HepG2 (cell line): Measurements from ENCODE around the gene POU2F1. TPM values are rescaled to one million over a fixed set of nuclear protein-coding genes. Genes with fewer than 3 reads are reported as not detected.
A peak's percentile ranks its signal among the peaks of the same experiment; 100 is the strongest.

ENCODE experiments used
- IRX3 ChIP-seq: sonication (generic); formaldehyde crosslinking; IDR thresholded peaks from 2 replicates; pipeline ENCODE4 v1.8.1; 2023; ENCODE audit warnings: mild to moderate bottlenecking, low read depth, missing genetic modification reagents, borderline replicate concordance
- SETDB1 ChIP-seq: sonication (generic); formaldehyde crosslinking; IDR thresholded peaks from 2 replicates; pipeline ENCODE4 v1.5.1; 2020; ENCODE audit warnings: missing genetic modification reagents, mild to moderate bottlenecking, borderline replicate concordance
- SOX13 ChIP-seq, 3 experiments: fragments of 450-650 bp in 1 of 3; sonication (generic) in 1 of 3; formaldehyde crosslinking in 1 of 3; IDR thresholded peaks in 2 of 3; conservative IDR thresholded peaks in 1 of 3; 2 replicates each; pipeline versions ENCODE4 v1.5.0 to v1.6.1; 2016 to 2020; ENCODE audit warnings: antibody characterized with exemption in 1 of 3, mild to moderate bottlenecking in 1 of 3, missing compliant biosample characterization in 1 of 3, missing genetic modification reagents in 1 of 3, moderate library complexity in 1 of 3
- ZBTB1 ChIP-seq: sonication (generic); formaldehyde crosslinking; IDR thresholded peaks from 2 replicates; pipeline ENCODE4 v1.4.0; 2020; ENCODE audit warnings: missing genetic modification reagents, borderline replicate concordance
- ZNF589 ChIP-seq: sonication (generic); formaldehyde crosslinking; conservative IDR thresholded peaks from 2 replicates; pipeline ENCODE4 v1.8.0; 2022; ENCODE audit warnings: mild to moderate bottlenecking, moderate library complexity, missing genetic modification reagents
- polyA plus RNA-seq, 8 experiments: library from polyadenylated mRNA; depleted of rRNA in 3 of 8; stranded (reverse) in 7 of 8; unstranded in 1 of 8; fragments of >200 nt; fragmentation: Illumina TruSeq in 4 of 8; extraction: Trizol in 4 of 8; gene quantifications; 2 replicates each; pipeline versions ENCODE4 v1.2.1 to v1.2.3, GENCODE V29; 2011 to 2016; ENCODE audit warnings: low read depth in 4 of 8, missing spikeins in 1 of 8, mixed read lengths in 1 of 8; ENCODE audit not compliant: insufficient read depth in 1 of 8
- total RNA-seq, 5 experiments: library from RNA; depleted of rRNA; stranded (reverse); fragments of >200 nt; fragmentation: Illumina TruSeq; extraction: Trizol; gene quantifications; 2 replicates each; pipeline ENCODE4 v1.2.3, GENCODE V29; 2016; ENCODE audit warnings: low read depth in 1 of 5
- TF ChIP-seq, protein P1 (sequence below): sonication (generic); formaldehyde crosslinking; IDR thresholded peaks from 2 replicates; pipeline ENCODE4 v1.5.1; 2020; ENCODE audit warnings: mild to moderate bottlenecking, missing genetic modification reagents, moderate library complexity
- TF ChIP-seq, protein P2 (sequence below): sonication (generic); formaldehyde crosslinking; IDR thresholded peaks from 2 replicates; pipeline ENCODE4 v1.4.0; 2020; ENCODE audit warnings: missing genetic modification reagents
- TF ChIP-seq, protein P3 (sequence below): sonication (generic); formaldehyde crosslinking; conservative IDR thresholded peaks from 2 replicates; pipeline ENCODE4 v1.4.0; 2020; ENCODE audit warnings: missing genetic modification reagents
- TF ChIP-seq, protein P4 (sequence below): sonication (generic); formaldehyde crosslinking; IDR thresholded peaks from 2 replicates; pipeline ENCODE4 v1.4.0; 2020; ENCODE audit warnings: missing genetic modification reagents
- TF ChIP-seq, protein P5 (sequence below): sonication (generic); formaldehyde crosslinking; IDR thresholded peaks from 2 replicates; pipeline ENCODE4 v1.8.0; 2022; ENCODE audit warnings: mild to moderate bottlenecking, missing genetic modification reagents
- TF ChIP-seq, protein P6 (sequence below): IDR thresholded peaks from 2 replicates; pipeline ENCODE4 v1.6.1; 2018; ENCODE audit warnings: missing genetic modification reagents, mild to moderate bottlenecking, missing compliant biosample characterization
- TF ChIP-seq, protein P7 (sequence below): sonication (generic); formaldehyde crosslinking; IDR thresholded peaks from 2 replicates; pipeline ENCODE4 v1.4.0; 2020; ENCODE audit warnings: mild to moderate bottlenecking, missing genetic modification reagents, borderline replicate concordance

Gene POU2F1
- total and polyA plus RNA-seq, 2 of the 13 experiments (the other 11 are each of a cell fraction or from before 2014, with no cell fraction given), result 10.2 to 13.0 TPM

DNA sequence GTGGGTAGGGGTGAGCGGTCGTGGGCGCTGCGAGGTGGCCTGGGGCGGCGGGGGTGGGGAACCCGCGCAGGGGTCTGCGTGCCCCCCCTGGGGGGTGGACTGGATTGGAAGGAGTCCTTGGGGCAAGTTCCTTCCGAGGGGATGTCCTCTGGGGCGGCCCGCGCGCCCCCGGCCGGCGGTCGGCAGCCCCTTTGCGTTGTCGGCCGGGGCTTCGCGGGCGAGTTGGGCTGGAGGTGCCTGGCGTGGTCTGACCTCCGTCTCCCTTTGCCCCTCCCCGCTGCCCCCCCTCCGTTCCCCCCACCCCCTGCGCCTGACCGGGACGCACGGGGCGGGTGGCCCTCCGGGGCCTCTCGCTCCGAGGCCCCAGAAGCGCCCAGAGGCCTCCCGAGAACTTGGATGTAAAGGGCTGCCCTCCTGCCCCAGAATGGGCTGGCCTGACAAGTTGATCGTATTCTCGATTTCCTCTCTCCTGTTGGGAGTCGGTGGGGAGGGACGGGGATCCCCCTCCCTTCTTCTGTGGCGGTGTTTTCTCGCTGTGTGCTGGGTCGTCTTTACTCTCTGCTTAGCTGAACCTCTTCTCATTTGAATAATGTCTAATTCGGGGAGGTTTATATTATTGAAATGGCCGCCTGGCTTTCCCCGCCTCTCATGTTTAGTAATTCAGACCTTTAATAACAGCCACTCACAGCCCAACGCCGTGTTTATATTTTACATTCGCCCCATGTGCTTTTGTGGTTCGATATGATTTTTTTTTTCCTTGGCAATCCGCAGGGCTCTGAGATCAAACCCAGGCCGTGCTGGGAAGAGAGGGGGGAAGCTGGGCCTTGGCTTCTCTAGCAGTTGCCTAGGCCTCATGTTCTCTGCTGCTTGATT, 1.3 kb downstream of the POU2F1 start (continued):
- TF ChIP-seq, protein P1, sequence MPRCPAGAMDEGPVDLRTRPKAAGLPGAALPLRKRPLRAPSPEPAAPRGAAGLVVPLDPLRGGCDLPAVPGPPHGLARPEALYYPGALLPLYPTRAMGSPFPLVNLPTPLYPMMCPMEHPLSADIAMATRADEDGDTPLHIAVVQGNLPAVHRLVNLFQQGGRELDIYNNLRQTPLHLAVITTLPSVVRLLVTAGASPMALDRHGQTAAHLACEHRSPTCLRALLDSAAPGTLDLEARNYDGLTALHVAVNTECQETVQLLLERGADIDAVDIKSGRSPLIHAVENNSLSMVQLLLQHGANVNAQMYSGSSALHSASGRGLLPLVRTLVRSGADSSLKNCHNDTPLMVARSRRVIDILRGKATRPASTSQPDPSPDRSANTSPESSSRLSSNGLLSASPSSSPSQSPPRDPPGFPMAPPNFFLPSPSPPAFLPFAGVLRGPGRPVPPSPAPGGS (CRISPR knock-in tag), result no peak
- TF ChIP-seq, protein P2, sequence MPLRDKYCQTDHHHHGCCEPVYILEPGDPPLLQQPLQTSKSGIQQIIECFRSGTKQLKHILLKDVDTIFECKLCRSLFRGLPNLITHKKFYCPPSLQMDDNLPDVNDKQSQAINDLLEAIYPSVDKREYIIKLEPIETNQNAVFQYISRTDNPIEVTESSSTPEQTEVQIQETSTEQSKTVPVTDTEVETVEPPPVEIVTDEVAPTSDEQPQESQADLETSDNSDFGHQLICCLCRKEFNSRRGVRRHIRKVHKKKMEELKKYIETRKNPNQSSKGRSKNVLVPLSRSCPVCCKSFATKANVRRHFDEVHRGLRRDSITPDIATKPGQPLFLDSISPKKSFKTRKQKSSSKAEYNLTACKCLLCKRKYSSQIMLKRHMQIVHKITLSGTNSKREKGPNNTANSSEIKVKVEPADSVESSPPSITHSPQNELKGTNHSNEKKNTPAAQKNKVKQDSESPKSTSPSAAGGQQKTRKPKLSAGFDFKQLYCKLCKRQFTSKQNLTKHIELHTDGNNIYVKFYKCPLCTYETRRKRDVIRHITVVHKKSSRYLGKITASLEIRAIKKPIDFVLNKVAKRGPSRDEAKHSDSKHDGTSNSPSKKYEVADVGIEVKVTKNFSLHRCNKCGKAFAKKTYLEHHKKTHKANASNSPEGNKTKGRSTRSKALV (CRISPR knock-in tag), result no peak
- TF ChIP-seq, protein P3, sequence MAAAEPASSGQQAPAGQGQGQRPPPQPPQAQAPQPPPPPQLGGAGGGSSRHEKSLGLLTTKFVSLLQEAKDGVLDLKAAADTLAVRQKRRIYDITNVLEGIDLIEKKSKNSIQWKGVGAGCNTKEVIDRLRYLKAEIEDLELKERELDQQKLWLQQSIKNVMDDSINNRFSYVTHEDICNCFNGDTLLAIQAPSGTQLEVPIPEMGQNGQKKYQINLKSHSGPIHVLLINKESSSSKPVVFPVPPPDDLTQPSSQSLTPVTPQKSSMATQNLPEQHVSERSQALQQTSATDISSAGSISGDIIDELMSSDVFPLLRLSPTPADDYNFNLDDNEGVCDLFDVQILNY (CRISPR knock-in tag), result no peak
- TF ChIP-seq, protein P4, sequence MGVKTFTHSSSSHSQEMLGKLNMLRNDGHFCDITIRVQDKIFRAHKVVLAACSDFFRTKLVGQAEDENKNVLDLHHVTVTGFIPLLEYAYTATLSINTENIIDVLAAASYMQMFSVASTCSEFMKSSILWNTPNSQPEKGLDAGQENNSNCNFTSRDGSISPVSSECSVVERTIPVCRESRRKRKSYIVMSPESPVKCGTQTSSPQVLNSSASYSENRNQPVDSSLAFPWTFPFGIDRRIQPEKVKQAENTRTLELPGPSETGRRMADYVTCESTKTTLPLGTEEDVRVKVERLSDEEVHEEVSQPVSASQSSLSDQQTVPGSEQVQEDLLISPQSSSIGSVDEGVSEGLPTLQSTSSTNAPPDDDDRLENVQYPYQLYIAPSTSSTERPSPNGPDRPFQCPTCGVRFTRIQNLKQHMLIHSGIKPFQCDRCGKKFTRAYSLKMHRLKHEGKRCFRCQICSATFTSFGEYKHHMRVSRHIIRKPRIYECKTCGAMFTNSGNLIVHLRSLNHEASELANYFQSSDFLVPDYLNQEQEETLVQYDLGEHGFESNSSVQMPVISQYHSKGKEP, result no peak
- TF ChIP-seq, protein P5, sequence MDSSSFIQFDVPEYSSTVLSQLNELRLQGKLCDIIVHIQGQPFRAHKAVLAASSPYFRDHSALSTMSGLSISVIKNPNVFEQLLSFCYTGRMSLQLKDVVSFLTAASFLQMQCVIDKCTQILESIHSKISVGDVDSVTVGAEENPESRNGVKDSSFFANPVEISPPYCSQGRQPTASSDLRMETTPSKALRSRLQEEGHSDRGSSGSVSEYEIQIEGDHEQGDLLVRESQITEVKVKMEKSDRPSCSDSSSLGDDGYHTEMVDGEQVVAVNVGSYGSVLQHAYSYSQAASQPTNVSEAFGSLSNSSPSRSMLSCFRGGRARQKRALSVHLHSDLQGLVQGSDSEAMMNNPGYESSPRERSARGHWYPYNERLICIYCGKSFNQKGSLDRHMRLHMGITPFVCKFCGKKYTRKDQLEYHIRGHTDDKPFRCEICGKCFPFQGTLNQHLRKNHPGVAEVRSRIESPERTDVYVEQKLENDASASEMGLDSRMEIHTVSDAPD, result no peak
- TF ChIP-seq ZBTB1 (CRISPR knock-in tag) (no peak), SETDB1 (CRISPR knock-in tag) (no peak), ZNF589 (CRISPR knock-in tag) (no peak), IRX3 (CRISPR knock-in tag) (no peak), SOX13 (IDR thresholded peaks at IDR 0.05) (no peak), SOX13 (CRISPR knock-in tag; conservative IDR thresholded peaks at IDR 0.05 in 1 of 2, IDR thresholded peaks at IDR 0.05 in 1 of 2) (no peak)
- TF ChIP-seq, protein P6, sequence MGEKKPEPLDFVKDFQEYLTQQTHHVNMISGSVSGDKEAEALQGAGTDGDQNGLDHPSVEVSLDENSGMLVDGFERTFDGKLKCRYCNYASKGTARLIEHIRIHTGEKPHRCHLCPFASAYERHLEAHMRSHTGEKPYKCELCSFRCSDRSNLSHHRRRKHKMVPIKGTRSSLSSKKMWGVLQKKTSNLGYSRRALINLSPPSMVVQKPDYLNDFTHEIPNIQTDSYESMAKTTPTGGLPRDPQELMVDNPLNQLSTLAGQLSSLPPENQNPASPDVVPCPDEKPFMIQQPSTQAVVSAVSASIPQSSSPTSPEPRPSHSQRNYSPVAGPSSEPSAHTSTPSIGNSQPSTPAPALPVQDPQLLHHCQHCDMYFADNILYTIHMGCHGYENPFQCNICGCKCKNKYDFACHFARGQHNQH, result peak; percentile 47
- TF ChIP-seq, protein P7, sequence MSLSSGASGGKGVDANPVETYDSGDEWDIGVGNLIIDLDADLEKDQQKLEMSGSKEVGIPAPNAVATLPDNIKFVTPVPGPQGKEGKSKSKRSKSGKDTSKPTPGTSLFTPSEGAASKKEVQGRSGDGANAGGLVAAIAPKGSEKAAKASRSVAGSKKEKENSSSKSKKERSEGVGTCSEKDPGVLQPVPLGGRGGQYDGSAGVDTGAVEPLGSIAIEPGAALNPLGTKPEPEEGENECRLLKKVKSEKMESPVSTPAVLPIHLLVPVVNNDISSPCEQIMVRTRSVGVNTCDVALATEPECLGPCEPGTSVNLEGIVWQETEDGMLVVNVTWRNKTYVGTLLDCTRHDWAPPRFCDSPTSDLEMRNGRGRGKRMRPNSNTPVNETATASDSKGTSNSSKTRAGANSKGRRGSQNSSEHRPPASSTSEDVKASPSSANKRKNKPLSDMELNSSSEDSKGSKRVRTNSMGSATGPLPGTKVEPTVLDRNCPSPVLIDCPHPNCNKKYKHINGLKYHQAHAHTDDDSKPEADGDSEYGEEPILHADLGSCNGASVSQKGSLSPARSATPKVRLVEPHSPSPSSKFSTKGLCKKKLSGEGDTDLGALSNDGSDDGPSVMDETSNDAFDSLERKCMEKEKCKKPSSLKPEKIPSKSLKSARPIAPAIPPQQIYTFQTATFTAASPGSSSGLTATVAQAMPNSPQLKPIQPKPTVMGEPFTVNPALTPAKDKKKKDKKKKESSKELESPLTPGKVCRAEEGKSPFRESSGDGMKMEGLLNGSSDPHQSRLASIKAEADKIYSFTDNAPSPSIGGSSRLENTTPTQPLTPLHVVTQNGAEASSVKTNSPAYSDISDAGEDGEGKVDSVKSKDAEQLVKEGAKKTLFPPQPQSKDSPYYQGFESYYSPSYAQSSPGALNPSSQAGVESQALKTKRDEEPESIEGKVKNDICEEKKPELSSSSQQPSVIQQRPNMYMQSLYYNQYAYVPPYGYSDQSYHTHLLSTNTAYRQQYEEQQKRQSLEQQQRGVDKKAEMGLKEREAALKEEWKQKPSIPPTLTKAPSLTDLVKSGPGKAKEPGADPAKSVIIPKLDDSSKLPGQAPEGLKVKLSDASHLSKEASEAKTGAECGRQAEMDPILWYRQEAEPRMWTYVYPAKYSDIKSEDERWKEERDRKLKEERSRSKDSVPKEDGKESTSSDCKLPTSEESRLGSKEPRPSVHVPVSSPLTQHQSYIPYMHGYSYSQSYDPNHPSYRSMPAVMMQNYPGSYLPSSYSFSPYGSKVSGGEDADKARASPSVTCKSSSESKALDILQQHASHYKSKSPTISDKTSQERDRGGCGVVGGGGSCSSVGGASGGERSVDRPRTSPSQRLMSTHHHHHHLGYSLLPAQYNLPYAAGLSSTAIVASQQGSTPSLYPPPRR (CRISPR knock-in tag), result peak; percentile 52; the same call in 1 of the 2 replicates
